Panc1 (cell line): Measurements from ENCODE around the gene CDKAL1. TPM values are rescaled to one million over a fixed set of nuclear protein-coding genes. Genes with fewer than 3 reads are reported as not detected.

Experiments
- ATAC-seq: fragments of 200-7000 bp; cut with Tn5 transposase; 2 replicates; pipeline ENCODE4 v1.9.1; 2020; ENCODE audit warnings: mild to moderate bottlenecking, moderate library complexity
- BruUV-seq: library from RNA; stranded (reverse); fragments of 400-500 nt; replicated peaks from 2 replicates; lab custom pipeline; 2021; lab: Mats Ljungman, UMichigan
- CTCF ChIA-PET: fragments of 300-600 bp; sonication (Branson Sonifier 250); formaldehyde crosslinking; loops from one replicate; lab custom pipeline; 2022; ENCODE audit warnings: antibody characterized with exemption; lab: Charles Lee
- POLR2A ChIA-PET: fragments of 300-600 bp; sonication (Branson Sonifier 250); formaldehyde crosslinking; loops from one replicate; lab custom pipeline; 2022; ENCODE audit warnings: antibody characterized with exemption; lab: Charles Lee
- DNase-seq: peaks from one replicate; pipeline ENCODE4 v3.0.0-alpha.2; 2010; ENCODE audit warnings: low read depth, low spot score
- H3K27ac ChIP-seq: 2 replicates; pipeline ENCODE4 v1.5.1; 2011; ENCODE audit warnings: mild to moderate bottlenecking, low read length, inconsistent platforms
- H3K27me3 ChIP-seq: fragments of 200-500 bp; sonication (Bioruptor generic); 2 replicates; pipeline ENCODE4 v1.6.0; 2014; ENCODE audit warnings: low read length, inconsistent platforms; ENCODE audit not compliant: control insufficient read depth, insufficient read depth
- H3K36me3 ChIP-seq: fragments of 200-500 bp; sonication (Bioruptor generic); 2 replicates; pipeline ENCODE4 v1.5.1; 2014; ENCODE audit warnings: inconsistent platforms, mild to moderate bottlenecking, low read length, moderate library complexity; ENCODE audit not compliant: control insufficient read depth, insufficient read depth
- H3K4me1 ChIP-seq: 2 replicates; pipeline ENCODE4 v1.5.1; 2011; ENCODE audit warnings: inconsistent platforms, mild to moderate bottlenecking, low read length, moderate library complexity; ENCODE audit not compliant: control insufficient read depth, insufficient read depth
- H3K4me3 ChIP-seq, 2 experiments: 2 replicates each; pipeline ENCODE4 v1.5.1; 2011 to 2012; ENCODE audit warnings: low read depth in 2 of 2, low read length in 2 of 2, mild to moderate bottlenecking in 2 of 2, inconsistent platforms in 1 of 2, moderate library complexity in 1 of 2
- H3K9me3 ChIP-seq: fragments of 200-500 bp; sonication (Bioruptor generic); 2 replicates; pipeline ENCODE4 v1.5.1; 2014; ENCODE audit warnings: low read depth, mild to moderate bottlenecking, inconsistent platforms, low read length, moderate library complexity; ENCODE audit not compliant: control insufficient read depth, insufficient read depth
- POLR2AphosphoS5 ChIP-seq: IDR thresholded peaks from 2 replicates; pipeline ENCODE4 v1.6.1; 2012; ENCODE audit warnings: mild to moderate bottlenecking, low read depth, low read length, moderate library complexity
- SIN3A ChIP-seq: IDR thresholded peaks from 2 replicates; pipeline ENCODE4 v1.6.1; 2012; ENCODE audit warnings: low read depth, mild to moderate bottlenecking, low read length, moderate library complexity, borderline replicate concordance; ENCODE audit not compliant: insufficient read depth
- TCF7L2 ChIP-seq: IDR thresholded peaks from 2 replicates; pipeline ENCODE4 v1.6.1; 2011; ENCODE audit warnings: mild to moderate bottlenecking, low read depth, low read length, inconsistent platforms
- in situ Hi-C: cut with HindIII; loops from 2 replicates; pipeline ENCODE4 v1.10.0; 2016; ENCODE audit warnings: low sequenced_read_pairs, low pct_unique_long_range_greater_than_20kb
- intact Hi-C: fragments of 100-400 bp; cut with micrococcal nuclease; formaldehyde crosslinking; loops from one replicate; pipeline ENCODE4 v1.10.0; 2022; ENCODE audit not compliant: unreplicated experiment
- total RNA-seq: library from RNA; stranded (reverse); gene quantifications from one replicate; pipeline ENCODE4 v1.2.1, GENCODE V29; 2021; ENCODE audit not compliant: unreplicated experiment
- TF ChIP-seq, protein P1 (sequence below): fragments of 450-650 bp; IDR thresholded peaks from 2 replicates; pipeline ENCODE4 v1.5.1; 2017; ENCODE audit warnings: mild to moderate bottlenecking
- TF ChIP-seq, protein P2 (sequence below), 2 experiments: IDR thresholded peaks; 2 replicates each; pipeline ENCODE4 v1.6.1; 2011 to 2012; ENCODE audit warnings: low read depth in 2 of 2, control low read depth in 1 of 2, low read length in 1 of 2, mild to moderate bottlenecking in 1 of 2, moderate library complexity in 1 of 2; ENCODE audit not compliant: insufficient read depth in 1 of 2

The CDKAL1 gene
- total RNA-seq, 1 experiment from 2014 or later, result 14.5 TPM

DNA sequence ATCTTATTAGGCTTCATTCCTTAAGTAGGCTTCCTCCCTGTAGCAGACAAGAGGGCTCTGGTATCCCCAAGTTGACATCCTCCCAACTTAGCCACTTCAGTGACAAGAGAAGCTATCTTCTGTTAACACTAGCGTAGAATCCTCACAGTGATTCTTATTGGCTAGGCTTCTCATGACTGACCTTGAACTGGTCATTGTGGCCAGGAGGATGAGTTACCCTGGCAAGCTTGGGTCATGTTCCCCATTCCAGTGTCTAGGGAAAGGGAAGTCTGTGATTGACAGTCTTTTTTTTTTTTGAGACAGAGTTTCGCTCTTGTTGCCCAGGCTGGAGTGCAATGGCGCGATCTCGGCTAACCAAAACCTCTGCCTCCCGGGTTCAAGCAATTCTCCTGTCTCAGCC is 7.1 kb downstream of the CDKAL1 start:
- intact Hi-C loops, result no loop called here
- ChIA-PET POLR2A (no interaction called here), CTCF (interaction anchor here (0.6 kb wide), 1 partner anchor 1232 kb away, joined by 5 read pairs; no protein-coding TSS in a partner anchor)
- no TSS peak for BruUV-seq
- no peaks in the 10 kb centered on the region for H3K27me3 ChIP-seq
- in situ Hi-C loops, result no loop called here
- H3K27ac ChIP-seq, result no peak overlapping the region
- H3K36me3 ChIP-seq, result no peaks in the 10 kb centered on the region
- no peak for ATAC-seq
- H3K4me1 ChIP-seq, result peaks cover 9% of the 10 kb centered on the region; the same call in 1 of the 2 replicates
- TF ChIP-seq POLR2AphosphoS5, result no peak
- no peak for TF ChIP-seq SIN3A
- TF ChIP-seq, protein P1, sequence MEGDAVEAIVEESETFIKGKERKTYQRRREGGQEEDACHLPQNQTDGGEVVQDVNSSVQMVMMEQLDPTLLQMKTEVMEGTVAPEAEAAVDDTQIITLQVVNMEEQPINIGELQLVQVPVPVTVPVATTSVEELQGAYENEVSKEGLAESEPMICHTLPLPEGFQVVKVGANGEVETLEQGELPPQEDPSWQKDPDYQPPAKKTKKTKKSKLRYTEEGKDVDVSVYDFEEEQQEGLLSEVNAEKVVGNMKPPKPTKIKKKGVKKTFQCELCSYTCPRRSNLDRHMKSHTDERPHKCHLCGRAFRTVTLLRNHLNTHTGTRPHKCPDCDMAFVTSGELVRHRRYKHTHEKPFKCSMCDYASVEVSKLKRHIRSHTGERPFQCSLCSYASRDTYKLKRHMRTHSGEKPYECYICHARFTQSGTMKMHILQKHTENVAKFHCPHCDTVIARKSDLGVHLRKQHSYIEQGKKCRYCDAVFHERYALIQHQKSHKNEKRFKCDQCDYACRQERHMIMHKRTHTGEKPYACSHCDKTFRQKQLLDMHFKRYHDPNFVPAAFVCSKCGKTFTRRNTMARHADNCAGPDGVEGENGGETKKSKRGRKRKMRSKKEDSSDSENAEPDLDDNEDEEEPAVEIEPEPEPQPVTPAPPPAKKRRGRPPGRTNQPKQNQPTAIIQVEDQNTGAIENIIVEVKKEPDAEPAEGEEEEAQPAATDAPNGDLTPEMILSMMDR, result no peak
- TF ChIP-seq, protein P2, sequence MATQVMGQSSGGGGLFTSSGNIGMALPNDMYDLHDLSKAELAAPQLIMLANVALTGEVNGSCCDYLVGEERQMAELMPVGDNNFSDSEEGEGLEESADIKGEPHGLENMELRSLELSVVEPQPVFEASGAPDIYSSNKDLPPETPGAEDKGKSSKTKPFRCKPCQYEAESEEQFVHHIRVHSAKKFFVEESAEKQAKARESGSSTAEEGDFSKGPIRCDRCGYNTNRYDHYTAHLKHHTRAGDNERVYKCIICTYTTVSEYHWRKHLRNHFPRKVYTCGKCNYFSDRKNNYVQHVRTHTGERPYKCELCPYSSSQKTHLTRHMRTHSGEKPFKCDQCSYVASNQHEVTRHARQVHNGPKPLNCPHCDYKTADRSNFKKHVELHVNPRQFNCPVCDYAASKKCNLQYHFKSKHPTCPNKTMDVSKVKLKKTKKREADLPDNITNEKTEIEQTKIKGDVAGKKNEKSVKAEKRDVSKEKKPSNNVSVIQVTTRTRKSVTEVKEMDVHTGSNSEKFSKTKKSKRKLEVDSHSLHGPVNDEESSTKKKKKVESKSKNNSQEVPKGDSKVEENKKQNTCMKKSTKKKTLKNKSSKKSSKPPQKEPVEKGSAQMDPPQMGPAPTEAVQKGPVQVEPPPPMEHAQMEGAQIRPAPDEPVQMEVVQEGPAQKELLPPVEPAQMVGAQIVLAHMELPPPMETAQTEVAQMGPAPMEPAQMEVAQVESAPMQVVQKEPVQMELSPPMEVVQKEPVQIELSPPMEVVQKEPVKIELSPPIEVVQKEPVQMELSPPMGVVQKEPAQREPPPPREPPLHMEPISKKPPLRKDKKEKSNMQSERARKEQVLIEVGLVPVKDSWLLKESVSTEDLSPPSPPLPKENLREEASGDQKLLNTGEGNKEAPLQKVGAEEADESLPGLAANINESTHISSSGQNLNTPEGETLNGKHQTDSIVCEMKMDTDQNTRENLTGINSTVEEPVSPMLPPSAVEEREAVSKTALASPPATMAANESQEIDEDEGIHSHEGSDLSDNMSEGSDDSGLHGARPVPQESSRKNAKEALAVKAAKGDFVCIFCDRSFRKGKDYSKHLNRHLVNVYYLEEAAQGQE (IDR thresholded peaks at IDR 0.05; ENCODE audit: insufficient read depth in 1 of 2, low read depth in 2 of 2, low read length in 1 of 2), result no peak
- TF ChIP-seq TCF7L2, result no peak
- DNase-seq, result no peak
- no peaks in the 10 kb centered on the region for H3K9me3 ChIP-seq
- H3K4me3 ChIP-seq, result no peak overlapping the region

DNA sequence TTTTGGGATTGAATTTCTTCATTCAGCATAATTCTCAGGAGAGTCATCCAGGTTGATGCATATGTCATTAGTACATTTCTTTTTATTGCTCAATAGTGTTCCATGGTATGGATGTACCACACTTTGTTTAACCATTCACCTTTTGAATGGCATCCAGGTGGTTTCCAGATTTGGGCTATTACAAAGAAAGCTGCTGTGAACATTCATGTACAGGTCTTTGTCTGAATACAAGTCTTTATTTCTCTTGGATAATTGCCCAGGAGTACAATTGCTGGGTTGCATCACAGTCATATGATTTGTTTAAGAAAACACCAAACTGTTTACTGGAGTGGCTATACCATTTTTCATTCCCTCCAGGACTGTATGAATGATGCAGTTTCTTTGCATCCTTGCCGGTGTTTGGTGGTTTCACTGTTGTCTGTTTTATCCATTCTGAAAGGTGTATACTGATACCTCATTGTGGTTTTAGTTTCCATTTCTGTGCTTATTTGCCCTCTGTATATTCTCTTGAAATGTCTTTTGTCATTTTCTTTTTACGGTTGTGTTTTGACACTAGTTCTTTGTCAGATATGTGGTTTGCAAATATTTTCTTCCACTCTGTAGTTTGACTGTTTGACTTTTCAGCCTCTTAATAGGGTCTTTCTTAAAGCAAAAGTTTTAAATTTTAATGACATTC is 8.8 kb downstream of the CDKAL1 start:
- Histone ChIP-seq H3K27ac (no peak overlapping the region), H3K36me3 (no peaks in the 10 kb centered on the region), H3K9me3 (no peaks in the 10 kb centered on the region), H3K4me3 (no peak overlapping the region), H3K4me1 (peaks cover 9% of the 10 kb centered on the region; the same call in 1 of the 2 replicates), H3K27me3 (no peaks in the 10 kb centered on the region)
- intact Hi-C loops, result no loop called here
- peak; percentile 89 for ATAC-seq
- ChIA-PET POLR2A (no interaction called here), CTCF (no interaction called here)
- DNase-seq, result peak; percentile 77
- in situ Hi-C loops, result no loop called here
- TF ChIP-seq, protein P2 (IDR thresholded peaks at IDR 0.05; ENCODE audit: insufficient read depth in 1 of 2, low read depth in 2 of 2, low read length in 1 of 2), result no peak
- TF ChIP-seq POLR2AphosphoS5, result peak; percentile 37; the same call in 1 of the 2 replicates
- BruUV-seq, result no TSS peak
